Effector memory CD4-positive, alpha-beta T cell (primary cell): ENCODE measurements around the gene RPL11.
"Not testable (repeated sequence)": the region's sequence is repeated elsewhere in the genome, so short reads cannot be mapped to it uniquely, and the experiment has no call there.

Source experiments
- DNase-seq, 3 donors: peaks; one replicate each; pipeline ENCODE4 v3.0.0-alpha.2; 2020
- H3K27ac ChIP-seq: 2 replicates; pipeline ENCODE4 v1.7.0; 2013; ENCODE audit warnings: mild to moderate bottlenecking, low read length, moderate library complexity; ENCODE audit not compliant: insufficient read depth, poor library complexity, severe bottlenecking
- H3K27me3 ChIP-seq: replicated peaks from 2 replicates; pipeline ENCODE4 v1.7.0; 2013; ENCODE audit warnings: mild to moderate bottlenecking, low read length; ENCODE audit not compliant: insufficient read depth, control insufficient read depth, poor library complexity, severe bottlenecking
- H3K36me3 ChIP-seq: 2 replicates; pipeline ENCODE4 v1.7.0; 2013; ENCODE audit warnings: mild to moderate bottlenecking, low read length, moderate library complexity; ENCODE audit not compliant: control insufficient read depth, insufficient read depth
- H3K4me1 ChIP-seq: 2 replicates; pipeline ENCODE4 v1.7.0; 2013; ENCODE audit warnings: low read length, mild to moderate bottlenecking; ENCODE audit not compliant: control insufficient read depth, insufficient read depth, poor library complexity, severe bottlenecking
- H3K4me3 ChIP-seq: 2 replicates; pipeline ENCODE4 v1.7.0; 2013; ENCODE audit warnings: low read length, low read depth, mild to moderate bottlenecking; ENCODE audit not compliant: insufficient read depth, poor library complexity, severe bottlenecking
- H3K9me3 ChIP-seq: 2 replicates; pipeline ENCODE4 v1.7.0; 2013; ENCODE audit warnings: mild to moderate bottlenecking, low read length, moderate library complexity; ENCODE audit not compliant: control insufficient read depth
- total RNA-seq, 3 donors: gene quantifications; one replicate each; lab custom pipeline; 2026; lab: John Stamatoyannopoulos, UW

RPL11 gene
- total RNA-seq = 1,092 to 1,762 (median 1,417) reads per million in 3 donors

DNA sequence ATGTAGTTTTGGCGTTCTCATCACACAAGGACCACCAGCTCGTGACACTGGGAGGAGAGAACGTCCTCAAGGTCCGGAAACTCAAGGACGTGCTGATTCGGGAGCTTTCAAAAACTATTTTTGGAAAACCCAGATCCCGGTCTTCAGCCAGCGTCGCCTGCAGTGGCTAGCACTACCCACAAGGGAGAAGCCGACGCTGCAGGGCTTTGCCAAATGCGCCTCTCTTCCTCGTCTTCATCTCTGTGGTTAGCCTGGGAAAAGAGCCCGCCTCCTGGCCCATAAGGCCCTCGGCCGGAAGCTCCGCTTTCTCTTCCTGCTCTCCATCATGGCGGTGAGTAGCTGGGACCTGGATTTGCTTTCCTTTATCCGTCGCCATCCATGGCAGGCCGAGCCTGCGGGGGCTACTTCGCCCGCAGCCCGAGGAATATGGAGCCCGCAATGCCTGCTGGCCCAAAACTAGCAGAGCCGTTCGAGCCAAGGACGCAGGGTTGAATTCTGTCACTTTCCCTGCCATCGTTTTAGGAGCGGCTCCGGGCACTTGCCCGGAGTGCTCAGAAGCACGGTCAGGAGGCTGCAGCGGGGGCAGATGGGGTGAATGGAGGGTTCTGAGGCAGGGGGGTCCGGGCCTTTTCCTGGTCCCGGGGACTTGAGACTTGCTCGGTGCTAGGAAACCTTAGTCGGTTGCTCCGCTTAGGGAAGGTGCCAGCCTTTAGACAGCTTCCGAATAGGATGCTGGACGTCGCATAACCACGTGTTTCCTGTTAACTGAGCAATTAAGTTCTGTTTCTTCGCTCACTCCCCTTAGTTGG, at the start of gene RPL11:
Gene RPL11, plus strand, starts transcription at position 308 of the 809 bp plus-strand sequence. Its CDS starts 18 bp downstream, at position 326.
- H3K4me1 ChIP-seq = peaks cover 16% of the 10 kb centered on the region
- H3K9me3 ChIP-seq = no peaks in the 10 kb centered on the region
- H3K27me3 ChIP-seq = no peaks in the 10 kb centered on the region
- H3K36me3 ChIP-seq = peaks cover 38% of the 10 kb centered on the region
- peak within 1 kb of the TSS; percentile 74 for H3K27ac ChIP-seq
- peak within 1 kb of the TSS; percentile 70 for H3K4me3 ChIP-seq
- peak; percentile 76 to 82 (median 79) for DNase-seq

- Histone ChIP-seq H3K4me1 (no peaks in the 10 kb centered on the region), H3K36me3 (peaks cover 4% of the 10 kb centered on the region), H3K27me3 (no peaks in the 10 kb centered on the region), H3K9me3 (no peaks in the 10 kb centered on the region), H3K27ac (no peak overlapping the region), H3K4me3 (no peak overlapping the region)
- no peak for DNase-seq
These were observed 47.7 kb upstream of the RPL11 start for GRCh38 chr1:23643736-23644554.

- Histone ChIP-seq H3K27ac (no peak overlapping the region), H3K9me3 (no peaks in the 10 kb centered on the region), H3K36me3 (peaks cover 4% of the 10 kb centered on the region), H3K4me3 (no peak overlapping the region), H3K4me1 (no peaks in the 10 kb centered on the region), H3K27me3 (no peaks in the 10 kb centered on the region)
- no peak for DNase-seq
These were observed 47.1 kb upstream of the RPL11 start for GRCh38 chr1:23644555-23644866.

DNA sequence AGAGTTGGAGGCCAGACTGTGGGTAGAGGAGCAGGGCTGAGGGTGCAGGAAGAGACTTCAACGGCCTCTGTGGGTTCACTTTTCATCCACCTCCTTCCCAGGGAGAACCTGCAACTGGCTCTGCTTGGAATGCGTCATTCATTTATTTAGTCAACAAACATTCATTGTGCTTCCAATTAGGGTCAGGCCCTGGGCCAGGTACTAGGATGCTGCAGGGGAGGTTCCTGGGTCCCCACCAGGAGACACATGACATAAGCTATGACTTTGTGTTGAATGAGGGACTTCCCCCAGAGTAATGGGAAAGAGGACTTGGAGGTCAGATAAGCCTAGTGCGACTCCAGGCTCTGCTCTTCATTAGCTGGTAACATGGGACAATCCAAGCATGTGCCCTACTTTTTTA, 46.3 kb upstream of the RPL11 start:
- H3K27ac ChIP-seq = no peak overlapping the region
- no peaks in the 10 kb centered on the region for H3K27me3 ChIP-seq
- H3K9me3 ChIP-seq = no peaks in the 10 kb centered on the region
- no peaks in the 10 kb centered on the region for H3K4me1 ChIP-seq
- no peak overlapping the region for H3K4me3 ChIP-seq
- H3K36me3 ChIP-seq = peaks cover 4% of the 10 kb centered on the region
- DNase-seq = no peak

- Histone ChIP-seq H3K4me3 (no peak overlapping the region), H3K36me3 (peaks cover 4% of the 10 kb centered on the region), H3K27ac (no peak overlapping the region), H3K4me1 (no peaks in the 10 kb centered on the region), H3K9me3 (no peaks in the 10 kb centered on the region), H3K27me3 (no peaks in the 10 kb centered on the region)
- no peak for DNase-seq
These were observed 45.5 kb upstream of the RPL11 start for GRCh38 chr1:23646091-23646490.

GRCh38 chr1:23646541-23646940, 45.1 kb upstream of the RPL11 start:
- Histone ChIP-seq H3K9me3 (no peaks in the 10 kb centered on the region), H3K27ac (no peak overlapping the region), H3K27me3 (no peaks in the 10 kb centered on the region), H3K4me3 (no peak overlapping the region), H3K4me1 (no peaks in the 10 kb centered on the region), H3K36me3 (peaks cover 4% of the 10 kb centered on the region)
- no peak for DNase-seq

DNA sequence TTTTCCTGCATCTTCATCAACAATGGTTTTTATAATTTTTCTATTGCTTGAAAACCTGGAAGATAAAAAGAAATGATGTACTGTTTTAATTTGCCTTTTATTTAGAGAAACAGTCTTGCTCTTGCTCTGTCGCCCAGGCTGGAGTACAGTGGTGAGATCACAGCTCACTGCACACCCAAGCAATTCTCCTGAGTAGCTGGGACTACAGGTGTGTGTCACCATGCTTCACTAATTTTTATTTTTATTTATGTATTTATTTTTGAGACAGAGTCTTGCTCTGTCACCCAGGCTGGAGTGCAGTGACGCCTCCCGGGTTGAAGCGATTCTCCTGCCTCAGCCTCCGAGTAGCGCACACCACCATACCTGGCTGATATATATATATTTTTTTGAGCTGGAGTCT, 43.0 kb upstream of the RPL11 start:
- Histone ChIP-seq H3K36me3 (no peaks in the 10 kb centered on the region), H3K27me3 (no peaks in the 10 kb centered on the region), H3K4me1 (no peaks in the 10 kb centered on the region)

GRCh38 chr1:23649157-23649556, 42.4 kb upstream of the RPL11 start:
- not testable (repeated sequence) for H3K27ac ChIP-seq, H3K36me3 ChIP-seq, H3K4me1 ChIP-seq, H3K4me3 ChIP-seq, DNase-seq, H3K27me3 ChIP-seq, H3K9me3 ChIP-seq

More for the DNA sequence above, 43.0 kb upstream of the RPL11 start:
- H3K4me3 ChIP-seq = no peak overlapping the region
- no peaks in the 10 kb centered on the region for H3K9me3 ChIP-seq
- H3K27ac ChIP-seq = no peak overlapping the region
- DNase-seq = no peak

DNA sequence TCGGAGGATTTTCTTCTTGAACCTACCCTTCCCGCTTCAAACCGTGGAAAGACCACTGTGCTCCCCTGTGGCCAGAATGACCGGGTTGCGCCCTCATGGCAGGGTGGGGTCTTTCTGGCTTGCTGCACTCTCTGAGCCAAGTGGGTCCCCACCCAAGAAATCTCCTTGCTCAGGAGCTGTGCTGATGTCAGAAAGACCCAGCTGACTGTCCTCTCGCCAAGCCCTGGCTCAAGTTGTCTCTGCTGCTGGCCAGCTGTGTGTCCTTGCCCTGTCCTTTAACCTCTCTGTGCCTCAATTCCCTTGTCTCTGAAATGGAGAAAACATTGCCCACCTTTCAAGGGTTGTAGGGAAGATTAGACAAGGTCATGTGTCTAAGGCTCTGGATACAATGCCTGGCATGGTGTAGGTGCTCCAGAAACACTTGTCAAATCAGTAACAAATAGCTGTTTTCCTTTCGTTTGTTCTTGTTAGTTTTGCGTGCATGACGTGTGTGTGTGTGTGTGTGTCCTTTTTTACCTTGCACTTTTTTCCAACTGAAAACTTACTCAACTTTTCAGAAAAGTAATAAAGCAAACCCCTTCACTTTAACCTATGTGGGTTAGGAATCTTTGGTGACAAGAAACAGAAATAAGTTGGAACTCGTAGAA, 41.1 kb upstream of the RPL11 start:
- H3K4me3 ChIP-seq = no peak overlapping the region
- H3K27ac ChIP-seq = no peak overlapping the region
- no peaks in the 10 kb centered on the region for H3K9me3 ChIP-seq
- H3K4me1 ChIP-seq = no peaks in the 10 kb centered on the region
- DNase-seq = no peak
- H3K36me3 ChIP-seq = no peaks in the 10 kb centered on the region
- no peaks in the 10 kb centered on the region for H3K27me3 ChIP-seq
